ENCODE measurements around the gene PIK3R6. TPM values are rescaled to one million over a fixed set of nuclear protein-coding genes. Genes with fewer than 3 reads are reported as not detected.

Gene PIK3R6
- total RNA-seq, 2 donors from 2014 or later: 0.66 TPM; not detected in 1

DNA sequence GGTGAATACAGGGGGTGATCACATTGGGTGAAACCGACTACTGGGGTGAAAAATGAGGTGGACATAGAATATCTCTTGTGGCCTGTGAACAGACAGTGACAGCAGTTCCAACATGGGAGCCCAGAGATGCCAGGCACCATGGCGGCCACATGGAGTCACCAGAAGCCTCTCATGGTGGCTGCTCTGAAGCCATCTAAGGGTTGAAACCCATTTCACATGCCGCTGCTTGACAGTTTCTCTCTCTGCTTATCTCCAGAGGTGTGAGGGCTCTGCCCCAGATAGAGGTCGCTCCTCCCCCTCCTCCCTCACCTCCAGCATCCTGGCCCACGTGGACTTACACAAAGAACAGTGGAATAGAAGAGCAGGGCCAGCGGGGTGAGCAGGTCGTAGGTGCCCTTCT lies 37.9 kb upstream of the PIK3R6 start:
- intact Hi-C loops (cut with DNase I): no loop called here
- 49 to 55% methylated on average over 7 of the region's 7 CpGs for WGBS, 2 donors
- Histone ChIP-seq H3K9me3 (no peaks in the 10 kb centered on the region), H3K4me3 (no peak overlapping the region), H3K27me3 (no peaks in the 10 kb centered on the region), H3K27ac (no peak overlapping the region), H3K4me1 (no peaks in the 10 kb centered on the region), H3K36me3 (replicated peaks in 1 of 2; ENCODE audit: insufficient read depth in 1 of 2, low read depth in 2 of 2) (no peaks in the 10 kb centered on the region)
- TF ChIP-seq CTCF (IDR thresholded peaks at IDR 0.05): no peak
- no peak for TF ChIP-seq POLR2A (IDR thresholded peaks at IDR 0.05)
- no peak for DNase-seq
- no peak for ATAC-seq

GRCh38 chr17:8904686-8905085 lies 37.2 kb upstream of the PIK3R6 start:
- intact Hi-C loops (cut with DNase I): no loop called here
- no peak for TF ChIP-seq CTCF (IDR thresholded peaks at IDR 0.05)
- no peak for TF ChIP-seq POLR2A (IDR thresholded peaks at IDR 0.05)
- H3K27ac ChIP-seq: no peak overlapping the region
- H3K27me3 ChIP-seq: no peaks in the 10 kb centered on the region
- no peaks in the 10 kb centered on the region for H3K36me3 ChIP-seq (replicated peaks in 1 of 2; ENCODE audit: insufficient read depth in 1 of 2, low read depth in 2 of 2)
- ATAC-seq: no peak
- H3K4me1 ChIP-seq: no peaks in the 10 kb centered on the region
- DNase-seq: no peak
- 61% methylated on average over 5 of the region's 5 CpGs for WGBS, 2 donors
- H3K9me3 ChIP-seq: no peaks in the 10 kb centered on the region
- no peak overlapping the region for H3K4me3 ChIP-seq

DNA sequence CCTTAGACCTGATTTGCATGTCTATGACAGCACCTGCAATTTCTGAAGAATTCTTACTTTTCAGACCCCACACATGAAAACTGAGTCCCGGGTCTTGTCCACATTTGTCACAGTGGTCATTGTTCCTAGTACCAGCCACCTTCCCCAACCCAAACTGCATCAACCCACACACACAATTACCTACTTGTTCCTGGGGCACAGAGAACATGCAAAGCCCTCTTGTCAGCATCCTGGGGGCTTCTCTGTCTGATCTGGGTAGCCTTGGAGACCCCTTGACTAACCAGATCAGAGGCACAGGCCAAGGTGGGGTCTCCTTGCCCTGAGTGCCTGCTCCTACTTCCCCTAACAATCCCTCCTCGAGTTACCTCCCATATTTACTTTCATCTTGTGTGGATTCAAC lies 36.7 kb upstream of the PIK3R6 start:
- no peak for DNase-seq
- Histone ChIP-seq H3K4me3 (no peak overlapping the region), H3K27me3 (no peaks in the 10 kb centered on the region), H3K4me1 (no peaks in the 10 kb centered on the region), H3K9me3 (no peaks in the 10 kb centered on the region), H3K36me3 (replicated peaks in 1 of 2; ENCODE audit: insufficient read depth in 1 of 2, low read depth in 2 of 2) (no peaks in the 10 kb centered on the region), H3K27ac (no peak overlapping the region)
- intact Hi-C loops (cut with DNase I): no loop called here
- TF ChIP-seq CTCF (IDR thresholded peaks at IDR 0.05) (no peak), POLR2A (IDR thresholded peaks at IDR 0.05) (no peak)
- 33 to 34% methylated on average over 2 of the region's 2 CpGs for WGBS, 2 donors
- ATAC-seq: no peak

GRCh38 chr17:8900626-8901585 lies 33.4 kb upstream of the PIK3R6 start:
- intact Hi-C loops (cut with DNase I): no loop called here

More at GRCh38 chr17:8900626-8901585, 33.4 kb upstream of the PIK3R6 start:
- Histone ChIP-seq H3K4me1 (no peaks in the 10 kb centered on the region), H3K27ac (no peak overlapping the region), H3K9me3 (no peaks in the 10 kb centered on the region), H3K36me3 (replicated peaks in 1 of 2; ENCODE audit: insufficient read depth in 1 of 2, low read depth in 2 of 2) (no peaks in the 10 kb centered on the region), H3K27me3 (no peaks in the 10 kb centered on the region), H3K4me3 (no peak overlapping the region)
- TF ChIP-seq CTCF (IDR thresholded peaks at IDR 0.05): no peak
- no peak for TF ChIP-seq POLR2A (IDR thresholded peaks at IDR 0.05)
- WGBS, 2 donors: 51 to 52% methylated on average over 14 to 15 of the region's 15 CpGs
- no peak for DNase-seq
- no peak for ATAC-seq
